GM12801 (cell line): ENCODE data around the gene CPEB2.

Experiments used
- TF ChIP-seq, protein P1 (sequence below): IDR thresholded peaks from one replicate; pipeline ENCODE4 v1.5.1; 2011; ENCODE audit warnings: control low read depth; ENCODE audit not compliant: insufficient read length; ENCODE audit errors: extremely low read depth

The CPEB2 gene

DNA sequence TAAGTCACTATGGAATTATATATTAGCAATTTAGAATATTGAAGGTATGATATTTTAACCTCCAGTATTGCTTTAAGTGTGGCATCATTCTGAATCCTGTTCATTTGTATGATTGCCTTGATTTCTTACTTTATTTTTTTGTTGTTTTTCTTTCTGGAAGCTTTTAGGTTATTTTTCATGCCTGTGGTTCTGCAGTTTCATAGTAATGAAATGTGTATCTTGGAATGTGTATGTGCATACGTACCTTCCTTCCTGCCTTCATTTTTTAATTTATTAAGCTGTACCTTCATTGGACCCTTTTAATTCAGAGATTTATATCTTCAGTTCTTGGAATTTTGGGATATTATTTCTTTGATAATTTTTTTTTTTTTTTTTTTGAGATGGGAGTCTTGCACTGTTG, 22.1 kb downstream of the CPEB2 start:
- TF ChIP-seq, protein P1, sequence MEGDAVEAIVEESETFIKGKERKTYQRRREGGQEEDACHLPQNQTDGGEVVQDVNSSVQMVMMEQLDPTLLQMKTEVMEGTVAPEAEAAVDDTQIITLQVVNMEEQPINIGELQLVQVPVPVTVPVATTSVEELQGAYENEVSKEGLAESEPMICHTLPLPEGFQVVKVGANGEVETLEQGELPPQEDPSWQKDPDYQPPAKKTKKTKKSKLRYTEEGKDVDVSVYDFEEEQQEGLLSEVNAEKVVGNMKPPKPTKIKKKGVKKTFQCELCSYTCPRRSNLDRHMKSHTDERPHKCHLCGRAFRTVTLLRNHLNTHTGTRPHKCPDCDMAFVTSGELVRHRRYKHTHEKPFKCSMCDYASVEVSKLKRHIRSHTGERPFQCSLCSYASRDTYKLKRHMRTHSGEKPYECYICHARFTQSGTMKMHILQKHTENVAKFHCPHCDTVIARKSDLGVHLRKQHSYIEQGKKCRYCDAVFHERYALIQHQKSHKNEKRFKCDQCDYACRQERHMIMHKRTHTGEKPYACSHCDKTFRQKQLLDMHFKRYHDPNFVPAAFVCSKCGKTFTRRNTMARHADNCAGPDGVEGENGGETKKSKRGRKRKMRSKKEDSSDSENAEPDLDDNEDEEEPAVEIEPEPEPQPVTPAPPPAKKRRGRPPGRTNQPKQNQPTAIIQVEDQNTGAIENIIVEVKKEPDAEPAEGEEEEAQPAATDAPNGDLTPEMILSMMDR, result no peak

DNA sequence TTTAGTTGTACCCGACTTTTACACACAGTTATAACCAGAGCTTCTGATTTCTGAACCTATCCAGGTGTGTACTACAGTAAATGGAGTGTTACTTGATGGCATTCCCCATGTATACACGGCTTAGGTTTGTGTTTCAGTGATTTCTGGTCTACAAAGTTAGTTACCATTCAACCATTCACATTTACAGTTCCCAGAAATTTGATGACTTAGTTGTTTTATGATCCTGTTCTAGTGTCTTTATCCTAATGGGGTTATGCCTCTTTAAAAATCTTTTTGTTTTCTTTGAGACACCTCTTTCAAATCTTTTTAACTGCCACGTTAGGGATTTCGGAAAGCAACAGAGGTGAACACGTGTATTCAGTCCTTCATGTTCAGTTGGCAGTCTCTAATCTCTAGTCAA, 23.4 kb downstream of the CPEB2 start:
- TF ChIP-seq, protein P1, result no peak

DNA sequence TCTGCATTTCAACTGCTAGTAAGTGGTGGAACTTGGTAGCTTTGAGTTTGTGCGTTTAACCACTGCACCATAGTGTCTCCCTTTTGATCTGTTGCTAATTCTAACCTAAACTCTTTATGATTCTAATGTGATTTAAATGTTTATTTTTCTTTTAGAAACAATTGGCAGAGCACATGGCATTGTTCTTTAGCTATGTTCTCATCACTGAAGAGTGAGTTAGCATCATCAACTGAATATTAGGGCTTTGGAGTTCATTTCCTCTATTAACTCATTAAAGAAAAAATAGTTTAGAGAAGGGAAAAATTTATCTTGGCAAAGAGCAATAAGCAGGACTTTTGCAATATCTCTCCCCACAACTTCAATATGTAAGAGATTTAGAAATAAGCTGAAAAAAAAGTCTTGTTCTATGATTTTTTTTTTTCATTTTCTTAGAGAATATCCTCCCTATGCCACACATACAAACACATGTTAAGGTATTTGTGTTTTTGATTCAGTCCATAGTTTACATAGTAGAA, 25.7 kb downstream of the CPEB2 start:
- TF ChIP-seq, protein P1, result no peak

GRCh38 chr4:15031197-15031596, 28.9 kb downstream of the CPEB2 start:
- TF ChIP-seq, protein P1, result no peak

- TF ChIP-seq, protein P1, result no peak
Observed at GRCh38 chr4:15031993-15032675, 29.9 kb downstream of the CPEB2 start.

DNA sequence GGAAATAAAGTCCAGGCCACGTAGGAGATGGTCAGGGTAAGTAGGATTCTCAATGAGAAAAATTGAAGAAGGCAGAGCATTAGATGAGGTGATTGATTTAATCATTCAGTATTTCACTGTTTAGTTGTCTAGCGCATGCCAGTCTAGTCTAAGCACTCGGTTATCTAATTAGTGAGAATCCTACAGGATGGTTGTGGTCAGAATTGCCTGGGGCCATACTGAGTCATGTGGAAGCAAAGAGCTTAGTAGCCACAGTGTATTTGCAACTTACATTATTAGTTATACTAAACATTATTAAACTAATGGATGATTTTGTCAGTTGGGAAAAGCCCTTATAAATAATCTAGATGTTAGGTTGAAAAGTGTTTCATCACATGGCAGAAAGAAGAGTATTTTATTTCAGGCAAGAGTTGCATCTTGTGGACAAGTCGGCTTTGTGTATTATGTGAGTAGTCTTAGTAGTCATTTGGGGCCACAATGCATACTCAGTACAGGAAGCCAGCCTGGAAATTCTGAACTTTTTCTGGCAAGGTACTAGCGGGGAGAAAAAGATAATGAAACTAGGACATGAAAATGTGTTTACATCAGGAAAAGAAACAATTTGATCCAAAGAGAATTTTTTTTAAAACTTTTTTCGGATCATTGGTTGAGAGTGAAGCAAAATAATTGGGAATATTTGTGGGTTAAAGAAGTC, 31.9 kb downstream of the CPEB2 start:
- TF ChIP-seq, protein P1, result no peak

DNA sequence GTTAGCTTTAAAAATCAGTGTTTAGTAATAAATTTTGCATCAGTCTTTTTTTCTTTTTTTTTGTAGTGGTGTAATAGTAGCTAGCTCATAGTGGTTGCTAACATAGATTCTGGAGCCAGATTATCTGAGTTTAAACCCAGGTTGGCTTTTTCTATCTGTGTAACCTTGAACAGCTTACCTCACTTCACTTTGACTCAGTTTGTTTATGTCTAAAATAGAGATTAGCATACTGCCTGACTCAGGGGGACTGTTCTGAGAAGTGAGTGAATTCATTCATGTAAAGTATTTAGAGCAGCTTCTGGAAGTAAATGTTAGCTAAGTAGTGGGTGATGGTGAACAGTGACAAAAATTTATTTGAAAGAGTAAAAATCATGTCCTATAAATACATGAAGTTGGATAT, 32.9 kb downstream of the CPEB2 start:
- TF ChIP-seq, protein P1, result no peak
